Nephron (organoid): Measurements from ENCODE around the gene PXMP2.

Experiments
- H3K27ac Mint-ChIP-seq, 3 experiments: 2 replicates each; pipeline ENCODE4 v1.8.0; 2020; ENCODE audit warnings: mixed read lengths in 3 of 3, mild to moderate bottlenecking in 2 of 3, moderate library complexity in 1 of 3
- H3K27me3 Mint-ChIP-seq: 2 replicates; pipeline ENCODE4 v1.8.0; 2021; ENCODE audit warnings: low read depth, mild to moderate bottlenecking, moderate library complexity, mixed read lengths
- H3K36me3 Mint-ChIP-seq: 2 replicates; pipeline ENCODE4 v1.8.0; 2020; ENCODE audit warnings: low read depth, mixed read lengths
- H3K4me1 Mint-ChIP-seq: 2 replicates; pipeline ENCODE4 v1.8.0; 2020; ENCODE audit warnings: mixed read lengths
- H3K4me3 Mint-ChIP-seq, 3 experiments: 2 replicates each; pipeline ENCODE4 v1.8.0; 2020; ENCODE audit warnings: mild to moderate bottlenecking in 3 of 3, mixed read lengths in 3 of 3, moderate library complexity in 2 of 3
- H3K9me3 Mint-ChIP-seq: 2 replicates; pipeline ENCODE4 v1.8.0; 2020; ENCODE audit warnings: mixed read lengths
- TF ChIP-seq, protein P1 (sequence below), 3 experiments: fragments of 200-600 bp; sonication (generic); IDR thresholded peaks; one replicate each; pipeline ENCODE4 v1.5.0; 2021; ENCODE audit warnings: antibody characterized with exemption in 3 of 3; ENCODE audit not compliant: unreplicated experiment in 3 of 3

PXMP2 gene

DNA sequence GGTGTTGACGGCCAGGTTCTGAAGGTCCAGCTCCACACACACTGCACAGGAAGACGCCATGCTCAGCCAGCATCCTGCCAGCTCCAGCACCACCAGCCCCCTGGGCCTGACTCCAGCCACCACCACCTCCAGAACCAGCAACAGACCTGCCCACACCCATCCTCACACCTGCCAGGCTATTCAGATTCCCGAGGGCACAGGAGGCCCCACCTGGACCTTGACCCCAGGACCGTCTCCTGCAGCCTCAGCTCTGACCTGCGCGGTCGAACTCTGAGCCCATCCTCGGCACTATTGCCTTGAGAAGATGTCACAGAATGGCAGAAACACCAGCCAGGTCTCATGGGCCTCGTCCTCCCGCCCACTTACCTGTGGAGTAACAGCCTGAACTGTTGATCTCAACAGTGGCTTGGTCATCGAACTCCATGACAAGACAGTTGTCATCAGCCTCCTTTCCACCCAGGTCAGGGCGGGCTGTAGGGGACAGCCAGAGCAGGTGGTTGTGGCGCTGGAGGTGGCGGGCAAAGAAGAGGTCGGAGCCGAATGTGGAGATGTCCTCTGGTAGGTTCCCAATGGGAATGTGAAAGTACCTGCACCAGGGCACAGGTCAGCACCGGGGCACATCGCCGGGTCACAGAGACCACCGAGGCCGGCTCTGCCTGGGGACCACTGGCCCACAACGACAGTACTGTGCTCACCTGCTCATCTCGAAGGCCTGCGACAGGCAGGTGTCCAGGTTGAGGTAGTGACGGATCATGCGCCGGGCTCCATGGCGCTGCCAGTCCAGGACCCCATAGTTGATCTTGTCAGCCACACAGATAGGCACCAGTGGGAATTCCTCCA lies 45.4 kb upstream of the PXMP2 start:
- no peaks in the 10 kb centered on the region for H3K27me3 Mint-ChIP-seq
- no peak overlapping the region for H3K4me3 Mint-ChIP-seq
- H3K27ac Mint-ChIP-seq: no peak overlapping the region
- peaks cover 7% of the 10 kb centered on the region for H3K4me1 Mint-ChIP-seq
- H3K36me3 Mint-ChIP-seq: peaks cover 57% of the 10 kb centered on the region
- TF ChIP-seq, protein P1, sequence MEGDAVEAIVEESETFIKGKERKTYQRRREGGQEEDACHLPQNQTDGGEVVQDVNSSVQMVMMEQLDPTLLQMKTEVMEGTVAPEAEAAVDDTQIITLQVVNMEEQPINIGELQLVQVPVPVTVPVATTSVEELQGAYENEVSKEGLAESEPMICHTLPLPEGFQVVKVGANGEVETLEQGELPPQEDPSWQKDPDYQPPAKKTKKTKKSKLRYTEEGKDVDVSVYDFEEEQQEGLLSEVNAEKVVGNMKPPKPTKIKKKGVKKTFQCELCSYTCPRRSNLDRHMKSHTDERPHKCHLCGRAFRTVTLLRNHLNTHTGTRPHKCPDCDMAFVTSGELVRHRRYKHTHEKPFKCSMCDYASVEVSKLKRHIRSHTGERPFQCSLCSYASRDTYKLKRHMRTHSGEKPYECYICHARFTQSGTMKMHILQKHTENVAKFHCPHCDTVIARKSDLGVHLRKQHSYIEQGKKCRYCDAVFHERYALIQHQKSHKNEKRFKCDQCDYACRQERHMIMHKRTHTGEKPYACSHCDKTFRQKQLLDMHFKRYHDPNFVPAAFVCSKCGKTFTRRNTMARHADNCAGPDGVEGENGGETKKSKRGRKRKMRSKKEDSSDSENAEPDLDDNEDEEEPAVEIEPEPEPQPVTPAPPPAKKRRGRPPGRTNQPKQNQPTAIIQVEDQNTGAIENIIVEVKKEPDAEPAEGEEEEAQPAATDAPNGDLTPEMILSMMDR (IDR thresholded peaks at IDR 0.05; ENCODE audit: unreplicated experiment in 3 of 3): no peak
- H3K9me3 Mint-ChIP-seq: no peaks in the 10 kb centered on the region

DNA sequence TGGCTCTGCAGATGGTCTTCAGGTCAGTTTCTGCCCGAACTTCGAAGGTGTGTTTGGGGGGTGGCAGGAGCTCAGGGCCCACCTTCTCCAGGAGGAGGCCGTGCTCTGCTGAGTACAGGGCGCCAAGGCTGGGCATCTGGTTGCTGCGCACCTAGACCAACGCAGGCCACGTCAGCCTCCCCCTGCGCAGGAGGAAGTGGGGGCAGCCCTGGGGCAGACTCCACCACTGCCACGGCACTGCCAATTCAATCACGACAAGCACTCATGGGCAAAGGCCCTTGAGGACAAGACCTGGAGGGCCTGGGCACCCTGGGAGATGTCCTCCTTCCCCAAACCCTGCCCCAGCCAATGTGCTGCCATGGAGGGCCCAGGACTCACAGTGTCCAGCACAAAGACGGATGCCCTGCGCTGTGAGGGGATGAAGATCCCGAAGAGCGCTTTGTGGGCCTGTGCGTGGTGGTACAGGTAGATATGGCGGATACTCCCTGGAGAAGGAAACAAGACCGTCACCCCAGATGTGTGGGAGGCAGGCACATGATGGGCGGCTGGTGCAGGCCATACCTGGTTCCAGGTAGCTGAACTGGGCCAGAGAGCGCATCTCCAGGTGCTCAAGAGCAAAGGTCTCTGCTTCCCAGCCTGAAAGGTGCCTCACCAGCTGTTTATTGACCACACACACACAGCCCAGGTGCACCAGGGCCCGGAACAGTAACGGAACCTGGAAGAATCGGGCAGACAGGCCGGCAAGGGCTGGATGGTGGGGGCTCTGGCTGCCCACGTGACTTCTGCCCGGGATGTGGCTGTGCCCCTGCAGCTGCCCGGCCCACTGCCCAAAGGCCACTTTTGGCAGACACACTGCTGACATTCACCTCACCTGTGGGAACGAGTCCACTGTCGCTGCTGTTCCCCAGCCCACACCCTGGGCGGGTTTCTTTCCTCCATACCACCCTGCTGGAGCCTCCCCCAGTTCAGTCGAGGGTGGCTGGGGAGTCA lies 44.2 kb upstream of the PXMP2 start:
- Mint-ChIP-seq H3K36me3 (peaks cover 55% of the 10 kb centered on the region), H3K4me3 (no peak overlapping the region), H3K4me1 (peaks cover 7% of the 10 kb centered on the region), H3K27me3 (no peaks in the 10 kb centered on the region), H3K27ac (no peak overlapping the region), H3K9me3 (no peaks in the 10 kb centered on the region)
- TF ChIP-seq, protein P1 (IDR thresholded peaks at IDR 0.05; ENCODE audit: unreplicated experiment in 3 of 3): no peak

DNA sequence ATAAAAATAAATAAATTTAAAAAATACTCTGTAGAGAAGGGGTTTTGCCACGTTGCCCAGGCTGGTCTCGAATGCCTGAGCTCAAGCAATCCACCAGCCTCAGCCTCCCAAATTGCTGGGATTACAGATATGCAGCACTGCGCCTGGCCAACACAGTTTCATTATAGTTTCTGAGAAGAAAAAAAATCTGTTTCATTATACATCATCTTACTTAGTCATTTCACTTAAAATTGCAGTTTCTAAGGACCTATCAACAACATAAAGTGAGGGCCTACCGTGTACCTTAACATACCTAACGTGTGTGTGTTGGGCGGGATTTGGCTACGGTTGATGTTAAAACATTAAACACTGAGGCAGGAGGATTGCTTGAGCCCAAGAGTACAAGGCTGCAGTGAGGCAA lies 40.5 kb upstream of the PXMP2 start:
- Mint-ChIP-seq H3K4me1 (no peaks in the 10 kb centered on the region), H3K27ac (no peak overlapping the region), H3K4me3 (no peak overlapping the region), H3K9me3 (no peaks in the 10 kb centered on the region), H3K27me3 (no peaks in the 10 kb centered on the region), H3K36me3 (peaks cover 43% of the 10 kb centered on the region)
- TF ChIP-seq, protein P1 (IDR thresholded peaks at IDR 0.05; ENCODE audit: unreplicated experiment in 3 of 3): no peak

DNA sequence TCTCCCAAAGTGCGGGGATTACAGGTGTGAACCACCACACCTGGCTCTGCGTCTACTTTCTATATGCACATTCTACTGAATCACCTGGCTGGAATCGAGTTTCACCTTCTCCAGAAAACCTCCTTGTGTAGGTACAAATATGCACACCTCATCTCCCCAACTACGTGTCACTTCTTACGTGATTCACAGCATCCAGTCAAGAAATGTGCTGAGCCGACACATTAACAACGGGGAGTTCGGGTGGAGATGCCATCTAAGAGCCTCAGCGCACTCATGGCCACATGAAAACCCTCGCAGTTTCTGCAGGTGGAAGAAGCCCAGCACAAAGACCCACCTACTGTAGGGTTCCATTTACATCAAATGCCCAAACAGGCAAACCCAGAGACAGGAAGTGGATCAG lies 39.5 kb upstream of the PXMP2 start:
- H3K36me3 Mint-ChIP-seq: peaks cover 49% of the 10 kb centered on the region
- H3K27ac Mint-ChIP-seq: no peak overlapping the region
- no peaks in the 10 kb centered on the region for H3K27me3 Mint-ChIP-seq
- H3K4me1 Mint-ChIP-seq: no peaks in the 10 kb centered on the region
- H3K4me3 Mint-ChIP-seq: no peak overlapping the region
- H3K9me3 Mint-ChIP-seq: no peaks in the 10 kb centered on the region
- TF ChIP-seq, protein P1 (IDR thresholded peaks at IDR 0.05; ENCODE audit: unreplicated experiment in 3 of 3): no peak

DNA sequence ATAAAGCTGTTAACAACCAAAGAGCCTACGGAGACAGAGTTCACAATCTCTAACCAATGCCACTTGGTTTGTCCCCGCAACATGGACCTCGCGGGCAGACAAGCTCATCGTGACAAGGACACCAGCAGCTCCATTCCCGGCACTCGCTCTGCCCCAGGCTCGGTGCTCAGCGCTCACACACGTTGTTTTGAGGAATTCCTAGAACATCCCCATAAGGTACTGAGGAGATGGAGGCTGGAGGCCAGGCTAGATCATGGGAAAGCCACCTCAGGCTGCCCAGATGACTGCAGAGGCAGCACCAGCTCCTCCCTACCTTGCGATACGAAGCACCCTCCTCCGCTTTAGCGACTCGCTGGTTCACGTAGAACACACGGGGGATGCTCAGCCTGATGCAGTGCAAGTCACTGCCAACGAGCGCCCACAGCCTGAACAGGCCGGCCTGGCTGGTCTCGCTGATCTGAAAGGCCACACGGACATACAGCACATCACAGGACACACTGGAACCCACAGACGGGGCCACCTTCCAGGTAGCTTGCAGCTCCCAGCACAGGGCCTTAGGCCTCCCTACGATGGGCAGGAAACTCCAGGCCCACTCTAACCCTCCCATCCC lies 38.7 kb upstream of the PXMP2 start:
- TF ChIP-seq, protein P1 (IDR thresholded peaks at IDR 0.05; ENCODE audit: unreplicated experiment in 3 of 3): no peak
- H3K4me3 Mint-ChIP-seq: no peak overlapping the region
- peaks cover 53% of the 10 kb centered on the region for H3K36me3 Mint-ChIP-seq
- H3K4me1 Mint-ChIP-seq: no peaks in the 10 kb centered on the region
- H3K27me3 Mint-ChIP-seq: no peaks in the 10 kb centered on the region
- no peak overlapping the region for H3K27ac Mint-ChIP-seq
- no peaks in the 10 kb centered on the region for H3K9me3 Mint-ChIP-seq
